NCI-H2107 treated with DMSO at 0.1 percent for 48 hours (cell line): Measurements from ENCODE around the gene CTXN2.

Source experiments
- DNase-seq: peaks from one replicate; lab custom pipeline; 2025; ENCODE audit not compliant: unreplicated experiment; lab: John Stamatoyannopoulos, UW

Gene CTXN2

DNA sequence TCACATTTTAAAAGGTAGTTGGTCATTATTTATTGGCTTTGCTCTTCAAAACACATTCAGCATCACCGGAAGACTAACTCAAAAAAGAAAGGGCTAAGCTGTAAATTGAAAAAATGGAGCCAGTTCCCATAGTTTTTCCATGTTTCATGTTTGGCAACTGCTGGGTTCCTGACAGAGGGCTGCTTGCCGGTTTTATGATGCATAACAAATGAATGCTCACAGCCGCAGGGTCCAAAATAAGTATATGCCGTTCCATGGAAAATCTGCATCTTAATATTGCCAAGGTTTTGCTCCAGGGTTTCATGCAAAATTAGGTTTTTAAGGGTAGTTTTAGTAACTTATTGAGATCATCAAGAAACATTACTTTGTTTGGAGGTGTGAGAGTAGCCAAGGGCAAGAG is 30.4 kb downstream of the CTXN2 start:
- no peak for DNase-seq

DNA sequence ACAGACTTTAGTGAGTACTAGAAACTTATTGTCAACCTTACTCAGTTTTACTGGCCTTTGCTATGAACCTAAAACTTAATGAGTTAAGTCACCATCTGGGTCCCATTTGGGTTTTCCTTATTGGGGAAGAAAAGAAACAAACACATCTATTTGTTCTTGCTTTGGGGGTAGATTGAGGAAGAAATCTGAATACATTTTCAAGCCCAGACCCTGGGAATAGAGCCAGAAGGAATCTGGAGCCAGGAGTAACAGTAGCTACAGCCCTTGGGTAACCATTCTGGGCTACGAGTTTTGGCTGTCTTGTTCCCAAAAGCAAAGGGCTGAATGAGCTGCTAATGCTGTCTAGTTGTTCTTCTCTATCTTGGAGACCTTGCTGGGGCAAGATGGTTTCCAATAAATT is 31.2 kb downstream of the CTXN2 start:
- no peak for DNase-seq

DNA sequence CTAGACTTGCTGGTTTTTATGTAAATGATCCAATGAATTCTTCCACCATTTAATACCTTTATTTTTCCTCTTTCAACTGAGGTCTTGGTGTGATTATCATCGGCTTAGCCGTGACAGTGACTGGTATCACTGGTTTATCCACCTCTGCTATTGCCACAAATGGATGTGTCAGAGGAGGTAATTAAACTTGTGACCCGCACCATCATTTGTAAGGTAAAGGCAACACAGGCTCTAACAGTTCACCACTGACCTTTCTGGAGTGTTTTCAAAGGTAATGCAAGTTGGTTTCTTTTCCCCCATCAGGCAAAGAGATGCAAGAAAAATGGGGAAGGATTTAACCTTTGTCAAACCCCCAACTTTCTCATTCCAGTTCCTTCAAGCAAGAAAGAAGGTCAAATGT is 34.3 kb downstream of the CTXN2 start:
- no peak for DNase-seq

DNA sequence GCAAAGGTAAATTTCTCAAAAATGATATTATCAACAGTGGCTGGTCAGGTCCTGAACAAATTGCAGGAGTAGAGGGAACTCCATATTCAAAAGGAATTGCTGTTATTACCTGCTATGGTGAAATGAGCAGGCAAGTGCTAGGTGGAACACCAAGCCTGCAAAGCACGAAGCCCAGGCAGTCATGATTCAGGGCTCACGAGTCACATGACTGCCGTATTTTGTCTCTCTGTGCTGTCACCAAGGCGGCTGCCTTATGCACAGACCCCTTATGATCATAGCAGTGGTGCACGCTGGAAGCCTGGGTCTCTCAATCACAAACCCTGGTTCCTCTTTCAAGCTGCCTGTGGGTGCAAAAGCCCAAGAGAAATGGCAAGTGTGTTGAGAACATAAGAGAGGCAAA is 39.0 kb downstream of the CTXN2 start:
- DNase-seq: no peak

DNA sequence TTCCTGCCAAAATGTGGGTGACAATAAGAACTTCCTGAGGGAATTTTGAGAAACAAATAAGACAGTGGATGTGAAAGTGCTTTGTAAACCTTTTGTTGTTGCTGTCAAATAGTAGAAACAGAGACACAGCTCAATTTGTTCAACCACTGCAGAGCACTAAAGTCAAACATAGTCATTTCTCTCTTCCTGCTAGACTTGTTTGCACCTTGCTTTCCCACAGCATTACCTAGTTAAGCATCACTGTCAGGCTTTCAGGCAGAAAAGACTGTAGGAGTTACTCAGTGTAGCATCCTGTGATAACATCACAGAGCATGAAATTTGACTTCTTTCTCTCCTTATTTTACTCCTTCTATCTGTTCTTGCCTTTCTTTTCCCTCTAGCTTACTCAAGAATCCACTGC is 41.8 kb downstream of the CTXN2 start:
- DNase-seq: no peak

DNA sequence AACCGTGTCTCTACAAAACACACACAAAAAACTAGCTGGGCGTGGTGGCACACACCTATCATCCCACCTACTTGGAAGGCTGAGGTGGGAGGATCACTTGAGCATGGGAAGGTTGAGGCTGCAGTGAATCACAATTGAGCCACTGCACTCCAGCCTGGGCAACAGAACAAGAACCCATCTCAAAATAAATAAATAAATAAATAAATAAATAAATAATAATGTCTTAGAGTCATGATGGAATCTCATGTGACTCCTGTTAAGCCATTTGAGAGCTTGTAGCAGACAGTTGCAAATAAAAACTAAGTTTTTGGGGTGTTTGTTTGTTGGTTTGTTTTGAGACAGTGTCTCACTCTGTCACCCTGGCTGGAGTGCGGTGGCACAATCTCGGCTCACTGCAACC is 47.9 kb downstream of the CTXN2 start:
- no peak for DNase-seq

DNA sequence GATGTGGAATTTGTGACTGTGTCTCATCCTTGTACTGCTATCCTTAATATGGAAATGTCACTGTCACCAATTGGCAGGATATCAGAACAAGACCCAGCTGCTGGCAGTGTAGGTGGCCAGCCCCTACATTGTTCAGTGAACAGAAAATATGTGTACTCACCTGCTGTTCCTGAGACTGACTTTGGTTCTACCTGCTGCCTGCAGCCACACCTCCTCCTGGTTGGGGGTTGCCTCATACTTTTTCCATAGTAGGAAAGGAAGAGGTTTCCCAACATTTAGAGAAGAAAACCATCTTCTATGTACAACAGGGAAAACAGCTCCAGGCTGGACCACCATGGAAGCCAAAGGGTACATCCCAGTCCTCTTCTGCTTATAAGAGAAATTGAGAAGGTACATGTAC is 50.5 kb downstream of the CTXN2 start:
- DNase-seq: peak; percentile 2

DNA sequence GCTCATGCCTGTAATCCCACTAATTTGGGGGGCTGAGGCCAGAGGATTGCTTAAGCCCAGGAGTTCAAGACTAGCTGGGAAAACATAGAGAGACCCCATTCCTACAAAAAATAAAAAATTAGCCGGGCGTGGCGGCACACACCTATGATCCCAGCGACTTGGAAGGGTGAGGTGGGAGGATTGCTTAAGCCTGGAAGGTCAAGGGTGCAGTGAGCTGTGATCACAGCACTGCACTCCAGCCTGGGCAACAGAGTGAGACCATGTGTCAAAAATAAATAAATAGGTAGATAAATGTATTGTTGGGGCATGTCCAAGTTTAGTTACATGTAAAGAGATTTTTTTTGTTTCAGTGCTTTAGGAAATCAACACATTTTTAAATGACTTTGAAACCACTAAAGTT is 51.1 kb downstream of the CTXN2 start:
- DNase-seq: no peak

DNA sequence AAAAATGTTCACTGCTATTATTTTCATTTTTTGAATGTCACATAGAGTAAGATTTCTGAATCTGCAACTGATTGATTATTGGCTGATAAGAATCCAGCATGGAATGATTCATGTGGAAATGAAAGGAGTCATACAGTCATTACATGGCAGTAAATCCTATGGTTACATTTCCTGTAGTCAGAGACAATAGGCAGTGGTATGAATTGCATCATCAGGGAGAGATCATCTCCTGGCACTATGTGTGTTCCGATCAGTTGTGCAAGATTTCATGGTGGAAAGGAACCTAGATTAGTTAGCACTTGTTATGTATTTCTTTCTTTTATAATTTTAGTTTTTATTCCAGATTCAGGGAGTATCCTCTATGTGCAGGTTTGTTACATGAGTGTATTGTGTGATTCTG is 53.5 kb downstream of the CTXN2 start:
- DNase-seq: no peak

DNA sequence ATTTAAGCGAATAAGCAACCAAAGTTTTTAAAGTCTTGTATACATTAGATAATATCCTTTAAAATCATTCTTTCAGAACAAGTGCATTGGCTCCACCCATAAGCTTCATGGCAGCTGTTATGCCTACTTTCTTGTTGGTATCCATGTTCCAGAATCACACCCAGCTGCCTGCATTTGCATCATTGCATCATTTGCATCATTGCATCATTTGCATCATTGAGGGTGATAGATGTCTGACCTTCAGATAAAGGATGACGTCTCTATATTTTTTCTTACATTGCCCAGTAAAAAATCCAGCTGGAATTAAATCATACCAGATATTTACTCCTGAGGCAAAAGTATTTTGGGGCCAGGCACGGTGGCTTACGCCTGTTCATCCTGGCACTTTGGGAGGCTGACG is 56.9 kb downstream of the CTXN2 start:
- no peak for DNase-seq

DNA sequence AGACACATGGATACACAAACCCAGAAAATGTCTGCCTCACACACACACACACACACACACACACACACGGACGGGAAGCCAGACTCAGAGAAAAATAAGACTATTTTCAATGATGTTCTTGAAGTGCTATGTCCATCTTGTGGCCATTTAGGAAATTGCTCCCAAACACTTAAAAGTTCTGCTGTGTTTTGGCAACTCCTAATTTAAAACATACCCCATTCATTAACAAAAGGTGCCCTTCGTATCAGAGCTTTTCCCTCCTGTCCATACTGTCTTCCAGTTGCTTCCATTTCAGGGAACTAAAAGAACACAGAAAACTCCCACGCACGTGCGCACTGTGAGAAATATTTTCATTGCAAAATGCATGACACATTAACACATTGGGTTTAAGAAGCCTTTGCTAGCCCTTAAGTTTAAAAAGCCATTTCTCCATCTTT is 59.2 kb downstream of the CTXN2 start:
- peak; percentile 20 for DNase-seq

DNA sequence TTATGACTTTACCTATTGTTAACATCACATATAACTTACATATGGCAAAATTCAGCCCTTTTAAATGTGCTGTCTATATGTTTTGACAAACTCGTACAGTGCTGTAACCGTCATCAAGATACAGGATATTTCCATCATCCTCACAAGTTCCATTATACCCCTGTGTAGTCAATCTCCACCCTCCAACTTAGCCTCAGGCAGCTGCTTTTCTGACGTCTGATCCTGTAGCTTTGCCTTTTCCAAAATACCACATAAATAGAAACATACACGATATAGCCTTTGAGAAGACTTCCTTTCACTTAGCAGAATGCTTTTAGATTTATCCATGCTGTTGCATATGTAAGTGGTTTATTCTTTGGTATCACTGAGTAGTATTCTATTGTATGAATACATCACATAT is 61.7 kb downstream of the CTXN2 start:
- no peak for DNase-seq
